ENCODE measurements around the gene POU4F3. TPM values are rescaled to one million over a fixed set of nuclear protein-coding genes. Genes with fewer than 3 reads are reported as not detected.

The POU4F3 gene
- total RNA-seq, 1 donor = not detected

DNA sequence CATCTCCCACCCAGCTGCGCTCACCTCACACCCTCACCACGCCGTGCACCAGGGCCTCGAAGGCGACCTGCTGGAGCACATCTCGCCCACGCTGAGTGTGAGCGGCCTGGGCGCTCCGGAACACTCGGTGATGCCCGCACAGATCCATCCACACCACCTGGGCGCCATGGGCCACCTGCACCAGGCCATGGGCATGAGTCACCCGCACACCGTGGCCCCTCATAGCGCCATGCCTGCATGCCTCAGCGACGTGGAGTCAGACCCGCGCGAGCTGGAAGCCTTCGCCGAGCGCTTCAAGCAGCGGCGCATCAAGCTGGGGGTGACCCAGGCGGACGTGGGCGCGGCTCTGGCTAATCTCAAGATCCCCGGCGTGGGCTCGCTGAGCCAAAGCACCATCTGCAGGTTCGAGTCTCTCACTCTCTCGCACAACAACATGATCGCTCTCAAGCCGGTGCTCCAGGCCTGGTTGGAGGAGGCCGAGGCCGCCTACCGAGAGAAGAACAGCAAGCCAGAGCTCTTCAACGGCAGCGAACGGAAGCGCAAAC is 1.1 kb downstream of the POU4F3 start:
- TF ChIP-seq, protein P1, sequence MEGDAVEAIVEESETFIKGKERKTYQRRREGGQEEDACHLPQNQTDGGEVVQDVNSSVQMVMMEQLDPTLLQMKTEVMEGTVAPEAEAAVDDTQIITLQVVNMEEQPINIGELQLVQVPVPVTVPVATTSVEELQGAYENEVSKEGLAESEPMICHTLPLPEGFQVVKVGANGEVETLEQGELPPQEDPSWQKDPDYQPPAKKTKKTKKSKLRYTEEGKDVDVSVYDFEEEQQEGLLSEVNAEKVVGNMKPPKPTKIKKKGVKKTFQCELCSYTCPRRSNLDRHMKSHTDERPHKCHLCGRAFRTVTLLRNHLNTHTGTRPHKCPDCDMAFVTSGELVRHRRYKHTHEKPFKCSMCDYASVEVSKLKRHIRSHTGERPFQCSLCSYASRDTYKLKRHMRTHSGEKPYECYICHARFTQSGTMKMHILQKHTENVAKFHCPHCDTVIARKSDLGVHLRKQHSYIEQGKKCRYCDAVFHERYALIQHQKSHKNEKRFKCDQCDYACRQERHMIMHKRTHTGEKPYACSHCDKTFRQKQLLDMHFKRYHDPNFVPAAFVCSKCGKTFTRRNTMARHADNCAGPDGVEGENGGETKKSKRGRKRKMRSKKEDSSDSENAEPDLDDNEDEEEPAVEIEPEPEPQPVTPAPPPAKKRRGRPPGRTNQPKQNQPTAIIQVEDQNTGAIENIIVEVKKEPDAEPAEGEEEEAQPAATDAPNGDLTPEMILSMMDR (IDR thresholded peaks at IDR 0.05; ENCODE audit: insufficient read depth, low read depth, low read length) = no peak
- H3K4me3 ChIP-seq (ENCODE audit: low read depth, low read length) = no peak overlapping the region
- no peak for DNase-seq (ENCODE audit: low read depth)

DNA sequence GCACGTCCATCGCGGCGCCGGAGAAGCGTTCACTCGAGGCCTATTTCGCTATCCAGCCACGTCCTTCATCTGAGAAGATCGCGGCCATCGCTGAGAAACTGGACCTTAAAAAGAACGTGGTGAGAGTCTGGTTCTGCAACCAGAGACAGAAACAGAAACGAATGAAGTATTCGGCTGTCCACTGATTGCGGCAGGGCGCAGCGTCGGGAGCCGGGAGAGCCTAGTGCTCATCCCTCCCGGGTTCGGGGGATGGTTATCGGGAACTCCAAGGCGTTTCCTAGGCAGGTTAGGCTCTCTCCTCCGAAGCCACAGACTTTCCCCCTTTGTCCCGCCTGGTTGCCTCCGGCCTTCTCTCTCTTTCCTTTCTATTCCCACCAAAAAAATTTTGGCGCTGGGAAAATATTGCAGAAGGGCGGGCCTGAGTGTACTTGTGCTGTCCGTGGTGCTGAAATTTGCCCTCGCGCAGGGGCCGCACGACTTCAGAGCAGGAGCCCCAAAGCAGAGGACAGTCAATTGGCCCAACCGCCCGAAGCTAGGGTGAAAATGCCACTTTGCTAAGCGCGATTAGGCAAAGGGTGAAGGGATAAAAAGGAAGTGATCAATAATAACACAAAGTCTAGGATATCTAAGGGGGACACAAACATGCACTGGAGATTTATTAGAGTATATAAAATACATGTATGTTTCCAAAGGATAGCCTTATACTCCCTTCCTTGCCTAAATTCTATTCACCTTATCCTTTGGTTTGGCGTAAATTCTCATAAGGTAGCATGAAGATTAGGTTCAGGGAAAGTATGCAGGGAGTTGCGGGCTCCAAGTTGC is 1.8 kb downstream of the POU4F3 start:
- peak; percentile 71 for DNase-seq (ENCODE audit: low read depth)
- TF ChIP-seq, protein P1 (IDR thresholded peaks at IDR 0.05; ENCODE audit: insufficient read depth, low read depth, low read length) = no peak
- H3K4me3 ChIP-seq (ENCODE audit: low read depth, low read length) = no peak overlapping the region

DNA sequence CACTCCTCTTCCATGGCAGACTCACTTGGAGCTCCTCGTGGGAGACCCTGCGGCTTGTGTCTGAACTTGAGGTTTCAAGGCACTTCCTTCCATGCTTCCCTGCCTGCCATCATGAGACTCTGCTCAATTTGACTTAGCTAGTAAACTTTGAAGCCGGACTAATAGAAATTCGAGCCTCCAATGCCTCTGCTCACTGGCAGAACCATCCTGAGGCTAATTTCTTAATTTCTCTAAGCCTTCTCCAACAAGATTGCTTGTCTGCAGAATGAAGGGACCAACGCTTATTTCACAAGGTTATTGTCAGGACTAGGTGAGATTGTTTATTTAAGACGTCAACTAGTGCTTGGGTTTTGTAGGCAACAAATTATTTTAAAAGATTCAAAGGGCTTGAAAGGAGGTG is 3.2 kb downstream of the POU4F3 start:
- no peak for DNase-seq (ENCODE audit: low read depth)
- H3K4me3 ChIP-seq (ENCODE audit: low read depth, low read length) = no peak overlapping the region

DNA sequence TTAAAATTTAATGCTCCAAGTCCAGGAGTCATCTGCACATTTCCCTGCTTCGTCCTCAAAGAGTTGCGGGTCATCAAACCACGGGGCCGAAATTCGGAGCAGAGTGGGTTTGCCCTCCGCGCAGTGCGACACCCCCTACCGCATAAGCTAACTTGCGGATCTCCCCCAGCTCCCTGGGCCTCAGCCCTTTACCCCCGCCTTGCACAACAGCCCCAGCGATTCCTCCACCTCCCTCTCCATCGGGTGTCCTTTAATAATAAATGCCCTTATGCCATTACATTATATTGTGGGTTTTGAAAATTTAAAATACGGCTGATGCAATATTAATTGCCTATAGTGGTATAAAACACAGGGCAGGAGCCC is 3.9 kb downstream of the POU4F3 start:
- DNase-seq (ENCODE audit: low read depth) = no peak
- TF ChIP-seq, protein P1 (IDR thresholded peaks at IDR 0.05; ENCODE audit: insufficient read depth, low read depth, low read length) = no peak

More for the DNA sequence above, 3.2 kb downstream of the POU4F3 start:
- TF ChIP-seq, protein P1 (IDR thresholded peaks at IDR 0.05; ENCODE audit: insufficient read depth, low read depth, low read length) = no peak

DNA sequence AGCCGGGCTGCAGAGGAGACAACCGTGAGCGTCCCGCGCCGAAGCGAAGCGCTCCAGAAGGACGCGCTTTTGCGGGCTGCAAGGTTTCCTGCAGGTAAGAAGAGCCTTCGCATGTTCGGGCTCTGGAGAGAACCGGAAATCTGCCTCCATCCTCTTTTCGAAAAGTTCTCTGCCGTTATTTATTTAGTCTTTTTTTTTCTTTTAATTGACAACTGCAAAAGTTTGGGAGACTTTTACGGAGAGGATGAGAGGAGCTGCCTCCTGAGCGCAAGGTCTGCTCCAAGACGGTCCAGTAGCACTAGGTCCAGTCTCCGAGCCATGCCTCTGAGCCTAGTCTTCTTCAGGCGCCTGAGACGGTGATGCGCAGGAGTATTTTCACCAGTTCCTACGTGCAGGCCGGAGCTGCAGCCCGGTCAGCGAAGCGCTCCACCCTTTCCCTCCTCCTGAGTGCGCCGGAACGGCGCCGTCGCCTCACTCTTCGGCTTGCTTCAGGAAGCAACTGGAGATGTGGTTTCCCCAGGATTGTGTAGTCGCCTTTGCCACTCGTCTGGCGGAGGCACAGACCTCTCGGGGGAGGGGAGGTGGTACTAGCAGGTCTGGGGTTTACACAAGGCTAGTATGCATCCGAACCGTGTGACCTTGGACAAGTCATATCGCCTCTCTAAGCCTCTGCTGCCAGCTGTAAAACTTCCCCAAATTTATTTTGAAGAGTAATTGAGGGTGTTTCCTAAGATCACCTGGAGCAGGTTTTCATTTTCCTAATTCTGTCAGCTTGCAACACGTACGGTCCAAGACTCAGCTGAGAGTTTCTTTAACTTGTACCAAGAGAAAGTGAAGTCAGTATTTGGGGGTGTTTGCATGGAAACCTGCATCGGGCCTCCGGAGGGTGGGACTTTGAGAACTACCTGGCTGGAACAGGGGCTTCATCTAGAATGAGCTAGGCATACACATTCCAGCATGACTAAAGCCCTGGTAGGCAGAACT is 4.5 kb downstream of the POU4F3 start:
- no peak for DNase-seq (ENCODE audit: low read depth)
- no peak overlapping the region for H3K4me3 ChIP-seq (ENCODE audit: low read depth, low read length)
- TF ChIP-seq, protein P1 (IDR thresholded peaks at IDR 0.05; ENCODE audit: insufficient read depth, low read depth, low read length) = no peak

More for the DNA sequence above, 3.9 kb downstream of the POU4F3 start:
- H3K4me3 ChIP-seq (ENCODE audit: low read depth, low read length) = no peak overlapping the region
